ENCODE data around the gene HSD17B4. TPM values are rescaled to one million over a fixed set of nuclear protein-coding genes. Genes with fewer than 3 reads are reported as not detected.
"Not testable (repeated sequence)": the region's sequence is repeated elsewhere in the genome, so short reads cannot be mapped to it uniquely, and the experiment has no call there.

The HSD17B4 gene
- total RNA-seq, 1 donor from 2014 or later = 87.7 TPM

GRCh38 chr5:119476341-119476740 lies 24.0 kb downstream of the HSD17B4 start:
- intact Hi-C loops (cut with micrococcal nuclease) = no loop called here

GRCh38 chr5:119478781-119479180 lies 26.5 kb downstream of the HSD17B4 start:
- intact Hi-C loops (cut with micrococcal nuclease) = no loop called here

- intact Hi-C loops (cut with micrococcal nuclease) = not testable (repeated sequence)
Measured at GRCh38 chr5:119480629-119481028, 28.3 kb downstream of the HSD17B4 start.

- intact Hi-C loops (cut with micrococcal nuclease) = no loop called here
Measured at GRCh38 chr5:119483155-119483554, 30.9 kb downstream of the HSD17B4 start.

DNA sequence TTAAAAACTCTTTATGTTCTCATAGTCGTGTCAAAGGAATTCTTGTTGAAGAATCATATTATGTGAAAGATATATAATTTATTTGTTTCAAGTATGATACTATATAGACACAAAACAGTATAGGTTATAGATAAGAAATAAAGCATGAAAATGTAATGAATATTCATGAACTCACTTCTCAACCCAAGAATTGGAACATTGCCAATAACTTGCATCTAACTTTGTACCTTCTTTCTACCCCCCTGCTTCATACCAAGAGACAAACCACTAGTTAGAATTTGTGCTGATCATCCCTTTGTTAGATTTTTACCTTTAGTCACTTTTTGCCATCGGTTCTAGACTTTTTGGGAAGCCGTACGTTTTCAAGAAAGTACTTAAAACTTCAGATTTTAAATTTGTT lies 32.6 kb downstream of the HSD17B4 start:
- intact Hi-C loops (cut with micrococcal nuclease) = no loop called here

GRCh38 chr5:119501671-119502179 lies 49.4 kb downstream of the HSD17B4 start:
- intact Hi-C loops (cut with micrococcal nuclease) = no loop called here

- intact Hi-C loops (cut with micrococcal nuclease) = not testable (repeated sequence)
Measured at GRCh38 chr5:119503939-119504338, 51.6 kb downstream of the HSD17B4 start.

GRCh38 chr5:119512277-119512676 lies 60.0 kb downstream of the HSD17B4 start:
- intact Hi-C loops (cut with micrococcal nuclease) = no loop called here

DNA sequence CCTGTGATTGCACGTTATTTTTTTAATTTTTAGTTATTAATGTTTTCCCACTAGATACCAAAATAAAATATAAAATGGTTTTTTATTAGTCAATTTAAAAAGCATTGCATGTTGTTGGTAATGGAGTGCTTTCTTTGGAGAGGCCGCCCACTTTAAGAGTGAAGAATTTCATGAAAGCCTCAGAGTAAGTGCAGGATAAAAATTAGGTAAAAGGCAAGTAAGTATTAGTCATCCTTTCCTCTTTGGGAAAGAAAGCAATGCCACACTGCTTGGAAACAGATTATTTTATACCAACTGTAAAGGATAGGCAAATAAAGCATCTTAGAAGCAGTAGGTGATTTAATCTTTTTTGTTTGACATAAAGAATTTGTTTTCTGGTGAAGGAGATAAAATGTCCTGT lies 62.9 kb downstream of the HSD17B4 start:
- intact Hi-C loops (cut with micrococcal nuclease) = no loop called here

DNA sequence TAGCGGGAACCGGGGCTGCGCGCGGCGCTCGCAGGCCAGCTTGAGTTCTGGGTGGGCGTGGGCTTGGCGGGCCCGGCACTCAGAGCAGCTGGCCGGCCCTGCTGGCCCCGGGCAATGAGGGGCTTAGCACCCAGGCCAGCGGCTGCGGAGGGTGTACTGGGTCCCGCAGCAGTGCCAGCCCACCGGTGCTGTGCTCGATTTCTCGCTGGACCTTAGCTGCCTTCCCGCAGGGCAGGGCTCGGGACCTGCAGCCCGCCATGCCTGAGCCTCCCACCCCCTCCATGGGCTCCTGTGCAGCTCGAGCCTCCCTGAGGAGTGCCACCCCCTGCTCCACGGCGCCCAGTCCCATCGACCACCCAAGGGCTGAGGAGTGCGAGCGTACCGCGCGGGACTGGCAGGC lies 64.8 kb downstream of the HSD17B4 start:
- intact Hi-C loops (cut with micrococcal nuclease) = not testable (repeated sequence)

DNA sequence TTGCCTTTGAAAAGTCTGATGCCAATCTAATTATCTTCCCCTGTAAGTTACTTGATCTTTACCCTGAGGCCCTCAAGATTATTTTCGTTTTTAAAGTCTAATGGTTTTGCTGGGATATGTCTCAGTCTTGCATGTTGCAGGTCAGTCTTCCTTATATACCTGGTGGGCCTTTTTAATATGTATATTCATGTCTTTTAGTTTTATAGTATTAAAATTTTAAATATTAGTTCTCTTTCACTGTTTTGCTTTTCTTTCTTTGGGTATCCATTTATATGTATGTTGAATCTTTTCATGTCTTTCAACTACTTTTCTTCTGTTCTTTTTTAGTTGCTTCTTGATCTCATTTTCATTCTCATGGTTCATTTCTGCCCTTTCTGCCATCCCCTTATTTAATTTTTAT lies 68.9 kb downstream of the HSD17B4 start:
- intact Hi-C loops (cut with micrococcal nuclease) = no loop called here

GRCh38 chr5:119522841-119523240 lies 70.5 kb downstream of the HSD17B4 start:
- intact Hi-C loops (cut with micrococcal nuclease) = no loop called here

DNA sequence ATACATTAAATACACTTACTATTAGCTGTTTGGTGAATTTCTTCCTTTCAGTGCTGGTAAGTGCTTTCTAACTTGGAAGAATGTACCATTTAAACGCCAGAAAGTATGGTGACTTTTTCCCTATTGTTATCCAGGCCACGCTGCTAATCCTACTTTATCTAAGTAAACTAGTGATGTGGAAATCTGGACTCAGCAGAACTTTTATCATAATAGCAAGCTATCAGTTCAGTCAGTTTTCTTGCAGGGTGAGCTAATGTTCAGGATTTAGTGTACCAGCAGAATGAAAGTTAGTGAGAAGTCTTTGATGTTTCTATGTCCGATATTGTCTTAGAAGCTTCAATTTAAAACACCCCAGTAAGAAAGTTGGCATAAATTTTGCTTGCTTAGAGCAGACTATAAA lies 72.2 kb downstream of the HSD17B4 start:
- intact Hi-C loops (cut with micrococcal nuclease) = no loop called here

DNA sequence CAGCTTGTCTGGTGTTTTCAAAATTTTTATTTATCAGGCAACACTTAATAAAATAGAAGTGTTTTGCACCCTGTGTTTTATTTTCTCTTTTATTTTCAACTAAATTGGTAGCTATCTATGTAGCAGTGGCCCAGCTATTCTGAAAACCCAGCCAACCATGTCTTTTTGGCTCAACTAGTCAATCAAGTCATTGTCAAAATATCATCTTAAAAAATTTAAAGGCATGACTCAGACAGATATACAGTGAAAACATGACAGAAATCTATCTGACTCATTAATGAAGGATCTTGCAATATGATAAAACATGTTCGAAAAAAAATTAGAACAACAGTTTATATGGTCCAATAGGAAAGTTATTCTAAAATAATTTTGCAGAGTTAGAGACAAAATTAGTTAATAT lies 75.1 kb downstream of the HSD17B4 start:
- intact Hi-C loops (cut with micrococcal nuclease) = no loop called here

DNA sequence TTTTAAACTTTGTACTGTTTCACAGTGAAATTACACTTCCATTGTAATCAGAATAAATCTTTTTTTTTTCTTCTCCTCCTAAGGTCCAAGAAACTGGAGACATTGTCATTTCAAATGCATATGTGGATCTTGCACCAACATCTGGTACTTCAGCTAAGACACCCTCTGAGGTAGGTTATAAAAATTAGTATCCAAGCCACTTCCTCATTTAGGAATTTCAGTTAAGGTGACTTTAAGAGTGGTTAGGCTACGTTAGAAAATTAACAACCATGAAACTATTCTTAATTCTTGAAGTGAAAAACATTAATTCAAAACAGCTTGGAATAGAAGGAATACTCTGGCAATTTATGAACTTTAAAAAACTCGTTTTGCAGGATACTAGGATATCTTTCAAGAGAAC lies 77.5 kb downstream of the HSD17B4 start:
- intact Hi-C loops (cut with micrococcal nuclease) = no loop called here

- intact Hi-C loops (cut with micrococcal nuclease) = no loop called here
Measured at GRCh38 chr5:119532637-119533036, 80.3 kb downstream of the HSD17B4 start.

DNA sequence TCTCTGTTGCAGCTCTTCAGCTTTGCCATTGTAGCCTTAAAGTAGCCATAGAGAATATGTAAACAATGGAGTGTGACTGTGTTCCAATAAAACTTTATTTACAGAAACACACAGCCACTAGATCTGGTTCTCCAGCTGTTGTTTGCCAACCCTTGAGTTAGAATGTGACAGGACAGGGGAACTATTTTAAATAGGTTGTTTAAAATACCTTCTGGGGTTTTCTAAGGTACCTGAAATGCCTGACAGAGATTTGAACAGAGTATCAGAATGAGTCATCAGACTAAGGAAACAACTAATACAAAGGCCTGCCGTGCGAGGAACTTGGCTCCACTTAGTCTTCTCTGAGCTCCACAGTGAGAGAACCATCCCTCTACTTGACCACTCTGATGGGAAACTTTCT lies 85.4 kb downstream of the HSD17B4 start:
- intact Hi-C loops (cut with micrococcal nuclease) = no loop called here

DNA sequence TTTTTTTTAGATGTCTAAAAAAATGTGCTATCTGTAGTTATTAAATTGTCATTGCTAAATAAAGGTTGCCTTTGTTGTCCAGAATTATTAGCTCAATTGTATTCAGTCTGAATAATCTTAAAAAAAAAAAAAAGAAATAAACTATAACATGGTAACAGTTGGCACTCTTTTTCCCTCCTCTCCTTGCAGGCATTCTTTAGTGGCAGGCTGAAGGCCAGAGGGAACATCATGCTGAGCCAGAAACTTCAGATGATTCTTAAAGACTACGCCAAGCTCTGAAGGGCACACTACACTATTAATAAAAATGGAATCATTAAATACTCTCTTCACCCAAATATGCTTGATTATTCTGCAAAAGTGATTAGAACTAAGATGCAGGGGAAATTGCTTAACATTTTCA lies 89.4 kb downstream of the HSD17B4 start:
- intact Hi-C loops (cut with micrococcal nuclease) = no loop called here

- intact Hi-C loops (cut with micrococcal nuclease) = no loop called here
Measured at GRCh38 chr5:119551819-119552218, 99.5 kb downstream of the HSD17B4 start.

DNA sequence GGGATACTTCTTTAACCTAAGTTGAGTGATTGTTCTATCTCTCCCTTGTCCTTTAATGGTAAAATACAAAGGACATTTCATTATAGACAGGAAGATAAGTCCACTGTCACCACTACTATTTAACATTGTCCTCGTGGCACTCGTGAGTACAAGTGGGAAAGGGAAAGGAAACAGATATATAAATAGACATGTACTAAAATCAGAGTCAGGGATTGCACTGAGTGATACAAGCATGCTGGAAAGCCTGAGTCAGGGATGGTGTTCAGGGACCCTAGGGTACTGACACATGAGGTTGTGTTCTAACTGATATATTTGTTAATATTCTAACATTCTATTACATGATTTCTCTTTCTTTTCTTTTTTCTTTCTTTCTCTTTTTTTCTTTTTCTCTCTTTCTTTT lies 102.3 kb downstream of the HSD17B4 start:
- intact Hi-C loops (cut with micrococcal nuclease) = no loop called here

GRCh38 chr5:119570910-119571309 lies 118.6 kb downstream of the HSD17B4 start:
- intact Hi-C loops (cut with micrococcal nuclease) = no loop called here

DNA sequence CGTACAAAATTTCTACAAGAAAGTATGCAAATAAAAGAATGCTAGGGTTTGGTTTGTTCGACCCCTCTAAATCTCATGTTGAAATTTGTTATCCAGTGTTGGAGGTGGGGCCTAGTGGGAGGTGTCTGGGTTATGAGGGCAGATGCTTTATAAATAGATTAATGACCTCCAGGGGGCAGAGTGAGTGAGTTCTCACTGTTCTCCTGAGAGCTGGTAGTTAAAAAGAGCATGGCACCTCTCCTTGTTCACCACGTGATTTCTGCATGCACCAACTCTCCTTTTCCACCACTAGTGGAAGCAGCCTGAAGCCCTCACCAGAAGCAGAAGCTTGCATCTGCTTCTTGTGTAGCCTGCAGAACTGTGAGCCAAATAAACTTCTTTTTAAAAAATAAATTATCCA lies 126.6 kb downstream of the HSD17B4 start:
- intact Hi-C loops (cut with micrococcal nuclease) = no loop called here

DNA sequence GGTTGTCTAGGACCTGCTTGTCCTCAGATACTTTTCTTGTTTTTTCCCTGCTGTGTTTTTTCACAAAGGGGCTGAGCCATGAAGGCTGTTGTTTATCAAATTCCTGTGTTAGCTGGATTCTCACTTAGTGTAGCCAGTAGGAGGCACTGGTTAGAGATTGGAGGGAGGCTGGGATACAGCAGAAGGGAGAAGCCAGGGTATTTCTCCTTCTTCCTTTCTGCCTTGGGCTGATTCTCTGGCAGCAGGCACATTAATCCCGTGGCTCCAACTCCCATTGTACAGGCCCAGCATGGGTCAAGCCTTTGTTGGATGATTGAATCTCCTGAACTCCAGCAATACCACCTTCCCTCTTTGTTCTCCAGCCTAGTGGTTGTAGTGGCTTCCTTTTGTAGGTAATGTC lies 130.7 kb downstream of the HSD17B4 start:
- intact Hi-C loops (cut with micrococcal nuclease) = no loop called here

DNA sequence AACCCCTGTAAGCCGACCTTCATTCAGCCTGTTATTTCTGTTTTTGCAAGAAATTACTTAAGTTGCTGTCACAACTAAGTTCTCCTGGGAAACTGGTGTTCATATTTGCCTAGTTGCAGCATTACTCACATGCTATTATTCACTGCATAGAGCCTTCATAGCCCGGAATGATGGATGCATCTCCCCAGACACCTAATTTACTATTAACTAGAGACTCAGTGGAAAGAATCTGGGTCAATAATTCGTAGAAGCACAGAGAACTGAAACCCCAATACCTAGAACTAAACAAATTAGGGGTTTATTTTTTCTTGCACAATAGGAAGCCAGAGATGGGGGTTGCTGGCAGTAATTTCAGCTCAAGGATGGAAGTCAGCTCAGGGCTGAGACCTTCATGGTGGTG lies 131.4 kb downstream of the HSD17B4 start:
- intact Hi-C loops (cut with micrococcal nuclease) = no loop called here
